ENCODE measurements around the gene AJAP1. TPM values are rescaled to one million over a fixed set of nuclear protein-coding genes. Genes with fewer than 3 reads are reported as not detected.

AJAP1 gene
- total RNA-seq, 2 experiments from 2014 or later, result 0.39 to 0.47 TPM

DNA sequence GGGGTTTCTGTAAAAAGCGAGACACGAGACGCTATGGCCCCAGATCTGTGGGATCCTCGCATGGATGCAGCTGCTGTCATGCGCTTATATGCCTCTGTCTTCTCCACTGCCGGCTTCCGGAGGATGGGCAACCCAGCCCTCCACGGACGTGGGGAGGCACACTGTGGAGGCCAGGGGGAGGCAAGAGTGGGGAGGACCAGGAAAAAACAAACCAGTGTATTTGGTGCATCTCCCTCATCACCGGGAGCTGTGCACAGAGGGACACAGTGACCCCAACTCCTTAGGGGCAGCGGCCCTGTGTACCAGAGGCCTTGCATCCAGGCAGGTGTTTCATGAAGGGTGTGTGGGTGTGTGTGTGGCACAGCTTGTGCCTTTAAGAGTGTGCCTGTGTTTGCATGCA lies 95.0 kb downstream of the AJAP1 start:
- Mint-ChIP-seq H3K36me3 (ENCODE audit: low read depth) (no peaks in the 10 kb centered on the region), H3K4me1 (ENCODE audit: low read depth) (no peaks in the 10 kb centered on the region), H3K27ac (no peak overlapping the region), H3K9me3 (no peaks in the 10 kb centered on the region), H3K4me3 (no peak overlapping the region), H3K27me3 (no peaks in the 10 kb centered on the region)
- TF ChIP-seq, protein P1, sequence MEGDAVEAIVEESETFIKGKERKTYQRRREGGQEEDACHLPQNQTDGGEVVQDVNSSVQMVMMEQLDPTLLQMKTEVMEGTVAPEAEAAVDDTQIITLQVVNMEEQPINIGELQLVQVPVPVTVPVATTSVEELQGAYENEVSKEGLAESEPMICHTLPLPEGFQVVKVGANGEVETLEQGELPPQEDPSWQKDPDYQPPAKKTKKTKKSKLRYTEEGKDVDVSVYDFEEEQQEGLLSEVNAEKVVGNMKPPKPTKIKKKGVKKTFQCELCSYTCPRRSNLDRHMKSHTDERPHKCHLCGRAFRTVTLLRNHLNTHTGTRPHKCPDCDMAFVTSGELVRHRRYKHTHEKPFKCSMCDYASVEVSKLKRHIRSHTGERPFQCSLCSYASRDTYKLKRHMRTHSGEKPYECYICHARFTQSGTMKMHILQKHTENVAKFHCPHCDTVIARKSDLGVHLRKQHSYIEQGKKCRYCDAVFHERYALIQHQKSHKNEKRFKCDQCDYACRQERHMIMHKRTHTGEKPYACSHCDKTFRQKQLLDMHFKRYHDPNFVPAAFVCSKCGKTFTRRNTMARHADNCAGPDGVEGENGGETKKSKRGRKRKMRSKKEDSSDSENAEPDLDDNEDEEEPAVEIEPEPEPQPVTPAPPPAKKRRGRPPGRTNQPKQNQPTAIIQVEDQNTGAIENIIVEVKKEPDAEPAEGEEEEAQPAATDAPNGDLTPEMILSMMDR (IDR thresholded peaks at IDR 0.05), result no peak
- no peak overlapping the region for H3K27ac ChIP-seq (ENCODE audit: low read depth in 1 of 2, low read length in 2 of 2)
- ATAC-seq (ENCODE audit: poor library complexity) (no peak), DNase-seq (no peak)
- H3K9me3 ChIP-seq (ENCODE audit: control insufficient read depth in 1 of 2, insufficient read depth in 1 of 2, low read length in 2 of 2), result peaks cover 0 to 6% of the 10 kb centered on the region in 2 experiments
- no peaks in the 10 kb centered on the region for H3K36me3 ChIP-seq (ENCODE audit: insufficient read depth, low read length)
- intact Hi-C loops (cut with DNase I, micrococcal nuclease), result no loop called here
- H3K27me3 ChIP-seq (ENCODE audit: control insufficient read depth in 1 of 2, insufficient read depth in 2 of 2, low read length in 2 of 2), result no peaks in the 10 kb centered on the region
- ChIA-PET CTCF (no interaction called here), POLR2A (no interaction called here)
- H3K4me1 ChIP-seq (ENCODE audit: insufficient read depth, low read length), result no peaks in the 10 kb centered on the region
- H3K4me3 ChIP-seq (ENCODE audit: low read length), result no peak overlapping the region

DNA sequence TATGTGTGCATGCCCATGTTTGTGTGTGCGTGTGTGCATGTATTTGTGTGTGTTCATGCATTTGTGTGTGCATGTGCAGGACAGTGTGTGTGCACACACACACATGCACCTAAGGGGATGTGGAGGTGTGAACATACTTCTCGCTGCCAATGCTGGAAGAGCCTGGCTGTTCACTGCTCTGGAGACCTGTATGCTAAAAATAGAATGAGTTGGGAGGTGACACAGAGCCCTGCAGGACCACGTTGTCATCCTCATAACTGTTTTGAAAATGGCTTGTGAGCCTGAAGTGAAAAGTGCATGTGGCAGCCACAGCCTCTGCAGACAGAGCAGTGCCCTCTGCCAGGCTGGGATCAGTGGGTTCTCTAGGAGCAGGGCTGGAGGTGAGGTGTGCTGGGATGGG lies 95.8 kb downstream of the AJAP1 start:
- Histone ChIP-seq H3K36me3 (ENCODE audit: insufficient read depth, low read length) (no peaks in the 10 kb centered on the region), H3K27ac (ENCODE audit: low read depth in 1 of 2, low read length in 2 of 2) (no peak overlapping the region), H3K4me1 (ENCODE audit: insufficient read depth, low read length) (no peaks in the 10 kb centered on the region), H3K9me3 (ENCODE audit: control insufficient read depth in 1 of 2, insufficient read depth in 1 of 2, low read length in 2 of 2) (peaks cover 0 to 13% of the 10 kb centered on the region in 2 experiments), H3K27me3 (ENCODE audit: control insufficient read depth in 1 of 2, insufficient read depth in 2 of 2, low read length in 2 of 2) (no peaks in the 10 kb centered on the region), H3K4me3 (ENCODE audit: low read length) (no peak overlapping the region)
- H3K4me1 Mint-ChIP-seq (ENCODE audit: low read depth), result no peaks in the 10 kb centered on the region
- TF ChIP-seq, protein P1 (IDR thresholded peaks at IDR 0.05), result no peak
- CTCF ChIA-PET, result no interaction called here
- H3K36me3 Mint-ChIP-seq (ENCODE audit: low read depth), result no peaks in the 10 kb centered on the region
- no peaks in the 10 kb centered on the region for H3K27me3 Mint-ChIP-seq
- intact Hi-C loops (cut with DNase I, micrococcal nuclease), result no loop called here
- H3K9me3 Mint-ChIP-seq, result no peaks in the 10 kb centered on the region
- H3K27ac Mint-ChIP-seq, result no peak overlapping the region
- POLR2A ChIA-PET, result no interaction called here
- no peak overlapping the region for H3K4me3 Mint-ChIP-seq
- ATAC-seq (ENCODE audit: poor library complexity) (no peak), DNase-seq (no peak)

DNA sequence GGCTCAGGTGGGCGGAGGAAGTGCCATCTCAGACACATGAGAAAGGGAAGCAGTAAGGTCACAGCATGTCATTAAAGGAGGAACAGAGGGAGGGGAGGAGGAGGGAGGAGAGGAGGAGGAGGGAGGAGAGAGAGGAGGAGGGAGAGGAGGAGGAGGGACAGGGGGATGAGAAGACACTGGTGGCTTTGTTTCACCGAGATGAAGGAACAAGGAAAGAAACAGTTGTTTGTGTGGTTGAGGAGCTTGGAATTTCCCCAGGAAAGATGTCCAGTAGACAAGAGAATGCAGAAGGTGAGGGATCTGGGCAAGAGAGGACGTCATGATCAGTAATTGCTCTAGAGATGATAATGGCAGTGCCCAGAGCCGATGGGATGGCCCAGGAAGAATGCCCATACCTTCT lies 97.7 kb downstream of the AJAP1 start:
- Histone ChIP-seq H3K27ac (ENCODE audit: low read depth in 1 of 2, low read length in 2 of 2) (no peak overlapping the region), H3K4me3 (ENCODE audit: low read length) (no peak overlapping the region), H3K36me3 (ENCODE audit: insufficient read depth, low read length) (no peaks in the 10 kb centered on the region), H3K9me3 (ENCODE audit: control insufficient read depth in 1 of 2, insufficient read depth in 1 of 2, low read length in 2 of 2) (peaks cover 0 to 23% of the 10 kb centered on the region in 2 experiments), H3K4me1 (ENCODE audit: insufficient read depth, low read length) (no peaks in the 10 kb centered on the region), H3K27me3 (ENCODE audit: control insufficient read depth in 1 of 2, insufficient read depth in 2 of 2, low read length in 2 of 2) (no peaks in the 10 kb centered on the region)
- ATAC-seq (ENCODE audit: poor library complexity) (no peak), DNase-seq (no peak)
- Mint-ChIP-seq H3K27me3 (no peaks in the 10 kb centered on the region), H3K27ac (no peak overlapping the region), H3K4me3 (no peak overlapping the region), H3K4me1 (ENCODE audit: low read depth) (no peaks in the 10 kb centered on the region), H3K9me3 (no peaks in the 10 kb centered on the region), H3K36me3 (ENCODE audit: low read depth) (no peaks in the 10 kb centered on the region)
- ChIA-PET POLR2A (no interaction called here), CTCF (no interaction called here)
- TF ChIP-seq, protein P1 (IDR thresholded peaks at IDR 0.05), result no peak
- intact Hi-C loops (cut with DNase I, micrococcal nuclease), result no loop called here
